COLO668 (cell line): ENCODE results near the gene SPAAR.
"Not testable (repeated sequence)": the region's sequence is repeated elsewhere in the genome, so short reads cannot be mapped to it uniquely, and the experiment has no call there.

Experiments used
- DNase-seq: peaks from one replicate; lab custom pipeline; 2025; ENCODE audit not compliant: unreplicated experiment; lab: John Stamatoyannopoulos, UW

Gene SPAAR, protein sequence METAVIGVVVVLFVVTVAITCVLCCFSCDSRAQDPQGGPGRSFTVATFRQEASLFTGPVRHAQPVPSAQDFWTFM

DNA sequence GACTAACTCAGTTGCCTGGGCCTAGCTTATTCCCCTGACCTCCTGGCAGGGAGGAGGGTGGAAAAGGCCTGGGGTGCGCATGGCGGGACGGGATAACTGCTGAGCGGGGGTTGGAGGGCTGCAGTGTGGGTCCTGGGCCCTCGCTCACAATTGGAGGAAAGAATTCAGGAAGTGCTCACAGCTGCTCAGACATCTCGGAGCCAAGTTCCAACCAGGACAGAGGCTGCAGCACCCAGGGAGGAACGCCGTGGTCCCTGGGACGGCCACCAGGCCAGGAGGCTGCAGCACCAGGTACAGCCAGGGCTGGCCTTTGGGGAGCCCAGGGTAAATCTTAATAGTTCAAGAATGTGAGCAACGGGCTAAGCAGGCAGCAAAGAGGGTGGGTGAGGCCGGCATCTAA lies at the start of gene SPAAR:
Gene SPAAR (plus strand): TSS at position 217 of the 400 bp plus-strand sequence. CDS start 974 bp downstream, outside the sequence.
- DNase-seq, result no peak

DNA sequence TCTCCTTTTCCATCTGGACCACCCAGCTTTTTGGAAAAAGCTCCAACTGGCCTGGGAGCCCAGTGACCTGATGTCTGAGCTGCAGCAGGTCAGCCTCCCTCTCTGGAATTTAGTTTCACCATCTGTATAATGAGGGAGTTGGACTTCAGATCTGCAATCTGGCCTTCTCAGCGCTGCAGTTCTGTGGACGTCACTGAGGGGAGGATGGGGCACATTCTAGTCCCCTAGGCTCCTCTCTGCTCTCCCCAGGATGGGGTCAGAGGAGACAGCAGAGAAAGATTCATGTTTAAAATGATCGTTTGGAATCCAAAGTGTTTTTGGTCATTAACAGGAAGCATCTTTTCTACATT lies 49.3 kb upstream of the SPAAR start:
- DNase-seq, result no peak

DNA sequence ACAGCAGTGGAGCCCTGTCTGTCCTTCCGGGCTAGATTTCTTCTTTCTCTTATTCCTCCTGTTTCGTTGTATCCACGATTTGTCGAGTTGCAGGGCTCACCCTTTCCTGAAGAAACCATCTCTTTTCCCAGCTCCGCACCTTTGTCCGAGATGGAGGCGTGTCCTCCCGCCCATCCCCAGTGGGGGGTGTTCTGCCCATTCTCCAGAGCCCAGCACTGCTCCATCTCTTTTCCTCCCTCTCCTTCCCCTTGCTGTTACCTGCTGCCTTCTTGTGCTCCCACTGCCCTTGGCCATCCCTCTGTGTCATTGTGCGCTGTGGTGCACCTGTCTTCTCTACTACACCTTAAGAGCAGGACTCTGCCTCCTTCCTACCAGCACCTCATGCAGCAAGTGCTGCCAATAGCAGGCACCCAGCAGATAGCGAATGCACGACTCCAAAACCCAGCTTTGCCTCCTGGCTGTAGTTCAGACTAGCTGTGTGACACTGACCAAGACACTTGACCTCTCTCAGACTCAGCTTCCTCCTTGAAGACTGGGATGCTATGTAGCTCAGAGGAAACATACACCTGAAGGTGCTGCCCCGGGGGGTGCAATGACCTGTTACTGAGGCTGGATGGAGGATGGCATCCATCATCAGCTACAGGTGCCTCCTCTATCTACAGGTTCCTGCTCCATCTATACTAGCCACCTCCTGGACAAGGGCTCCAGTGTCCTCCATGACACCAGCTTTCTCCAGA lies 48.0 kb upstream of the SPAAR start:
- DNase-seq, result no peak

DNA sequence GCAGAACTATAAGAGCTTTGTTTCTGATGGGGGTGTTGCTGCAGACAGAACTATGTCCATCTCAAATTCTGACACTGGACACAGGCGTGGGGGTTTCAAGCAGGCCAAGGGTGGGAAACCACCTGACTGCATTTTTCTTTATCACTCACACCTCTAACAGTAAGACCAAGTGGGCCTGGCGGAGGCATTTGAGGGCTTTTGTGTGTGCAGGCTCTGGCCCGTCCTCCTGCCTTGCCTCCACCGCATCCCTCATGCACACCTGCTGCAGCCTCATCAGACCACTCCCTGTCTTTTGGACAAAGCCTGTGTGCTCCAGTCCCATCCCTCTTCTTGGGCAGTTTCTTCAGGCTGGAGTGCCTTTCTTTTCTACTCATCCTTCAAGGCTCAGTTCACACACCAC lies 47.0 kb upstream of the SPAAR start:
- no peak for DNase-seq

DNA sequence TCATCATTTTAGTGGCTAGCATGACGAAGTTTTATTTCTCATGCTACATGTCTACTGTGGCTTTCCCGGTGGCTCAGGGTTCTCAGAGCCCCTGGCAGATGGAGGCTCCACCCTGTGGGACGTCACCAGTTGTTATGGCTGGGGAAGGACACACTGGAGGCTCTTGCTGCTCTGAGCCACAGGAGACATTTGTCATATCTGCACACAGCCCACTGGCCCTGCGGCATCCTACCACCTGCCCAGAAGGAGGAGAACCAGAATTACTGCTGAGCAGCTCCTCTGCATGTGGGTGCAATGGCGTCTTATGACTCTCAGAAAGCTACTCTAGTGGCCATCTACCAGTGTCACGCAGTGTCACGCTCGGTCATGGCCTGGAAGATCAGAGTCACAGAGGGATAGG lies 45.7 kb upstream of the SPAAR start:
- no peak for DNase-seq

DNA sequence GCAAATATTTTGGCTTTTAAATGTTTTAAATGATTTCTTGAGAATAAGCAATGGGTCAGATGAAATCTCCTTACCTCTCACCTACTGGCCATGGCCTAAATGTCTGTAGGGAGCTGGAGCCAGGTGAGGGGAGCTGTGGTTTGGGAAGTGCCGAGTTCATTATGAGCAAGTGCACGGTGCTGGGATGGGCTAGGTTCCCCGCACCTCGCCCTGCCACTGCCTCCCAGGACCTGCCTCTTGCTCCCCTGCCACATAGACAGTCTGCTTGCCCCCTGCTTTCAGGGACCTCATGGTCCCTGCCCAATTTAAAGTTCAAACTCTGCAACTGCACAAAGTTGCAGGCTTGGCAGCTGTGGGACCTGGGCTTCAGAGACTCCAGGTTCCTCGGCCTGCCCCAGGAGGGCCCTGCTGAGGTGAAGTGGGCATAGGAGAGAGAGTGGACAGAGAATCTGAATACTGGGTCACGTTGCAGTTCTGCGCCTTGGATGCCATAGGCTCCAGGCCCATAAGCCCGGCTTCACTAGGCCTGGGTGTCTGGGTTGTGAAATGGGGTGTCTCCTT lies 44.5 kb upstream of the SPAAR start:
- no peak for DNase-seq

DNA sequence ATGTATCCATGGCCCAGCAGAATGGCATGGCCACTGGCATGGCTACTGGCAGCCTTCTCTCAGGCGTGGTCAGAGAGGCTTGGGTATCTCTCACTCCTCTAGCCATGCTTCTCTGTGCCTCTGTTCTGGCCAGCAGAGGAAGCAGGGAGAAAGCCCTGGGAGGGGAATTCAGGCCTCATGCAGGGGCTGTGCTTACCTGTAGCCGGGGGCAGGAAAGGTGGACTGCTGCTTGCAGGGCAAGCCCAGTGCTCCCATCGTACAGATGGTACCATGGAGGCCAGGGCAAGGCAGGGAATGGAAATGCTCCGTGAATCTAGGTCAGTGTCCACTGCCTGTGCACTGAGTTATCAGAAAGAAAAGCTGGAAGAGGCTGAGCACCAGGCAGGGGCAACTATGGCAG lies 41.8 kb upstream of the SPAAR start:
- no peak for DNase-seq

DNA sequence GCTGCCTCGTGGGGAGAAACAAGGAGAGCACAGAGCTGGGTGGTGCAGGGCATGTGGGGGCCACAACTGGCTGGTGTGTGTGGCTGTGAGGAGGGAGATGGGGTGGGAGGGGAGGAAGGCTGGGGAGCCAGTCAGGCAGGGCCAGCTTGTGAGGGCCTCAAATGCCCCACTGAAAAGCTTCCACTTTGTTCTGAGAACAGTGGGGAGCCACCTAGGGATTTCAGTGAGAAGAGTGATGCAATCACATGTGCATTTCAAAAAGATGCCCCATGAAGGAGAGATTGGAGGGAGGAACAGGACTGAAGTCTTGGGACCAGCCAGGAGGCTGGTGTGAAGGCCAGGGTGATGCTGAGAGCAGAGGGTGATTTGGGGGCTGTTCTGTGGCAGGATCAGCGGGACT lies 40.4 kb upstream of the SPAAR start:
- no peak for DNase-seq

DNA sequence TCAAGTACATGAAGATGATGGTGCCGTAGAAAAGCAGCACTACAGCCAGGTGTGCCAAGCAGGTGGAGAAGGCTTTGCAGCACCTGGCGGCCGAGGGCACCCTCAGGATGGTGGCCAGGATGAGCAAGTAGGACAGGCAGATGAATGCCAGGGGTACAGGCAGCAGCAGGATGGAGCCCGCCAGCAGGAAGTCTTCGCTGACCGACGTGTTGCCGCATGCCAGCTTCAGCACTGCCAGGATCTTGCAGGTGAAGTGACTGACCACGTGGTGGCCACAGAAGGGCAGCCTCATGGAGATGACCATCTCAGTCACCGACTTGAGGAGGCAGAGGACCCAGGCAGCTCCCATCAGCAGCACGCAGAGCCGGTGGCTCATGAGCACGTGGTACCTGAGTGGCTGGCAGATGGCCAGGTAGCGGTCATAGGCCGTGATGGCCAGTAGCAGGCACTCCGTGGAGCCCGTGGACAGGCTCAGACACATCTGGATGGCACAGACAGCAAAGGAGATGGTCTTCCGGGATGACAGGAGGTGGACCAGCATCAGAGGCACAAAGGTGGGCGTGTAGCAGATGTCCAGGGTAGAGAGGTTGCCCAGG lies 39.6 kb upstream of the SPAAR start:
- DNase-seq, result no peak

DNA sequence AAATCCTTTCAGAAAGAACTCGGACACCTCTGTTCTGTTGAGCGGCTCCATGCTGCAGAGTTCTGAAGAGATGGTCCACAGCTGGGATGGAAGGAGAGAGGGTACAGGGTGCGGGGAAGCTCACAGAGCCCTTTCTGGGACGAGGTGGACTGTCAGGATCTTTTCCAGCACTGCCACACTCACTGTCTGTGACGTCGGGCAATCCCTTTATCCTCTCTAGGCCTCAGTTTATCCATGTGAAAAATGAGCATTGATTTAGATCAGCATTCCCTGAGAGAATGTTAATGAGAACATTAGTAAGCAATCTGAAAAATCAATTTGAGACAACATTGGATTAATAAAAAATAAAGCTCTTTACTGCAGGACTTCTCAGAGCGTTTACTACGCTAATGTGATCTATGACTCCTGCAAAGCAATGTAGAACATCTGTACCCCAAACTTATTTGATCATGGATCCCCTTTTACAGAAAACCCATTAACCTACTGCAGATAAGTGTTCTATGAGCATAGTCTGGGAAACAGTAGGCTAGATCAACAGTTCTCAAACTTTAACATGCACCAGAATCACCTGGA lies 38.9 kb upstream of the SPAAR start, which contains the start of gene OR13J1:
Gene OR13J1 (minus strand): TSS at position 51 of the 573 bp plus-strand sequence. CDS start 0 bp downstream, at position 51.
- DNase-seq, result no peak

DNA sequence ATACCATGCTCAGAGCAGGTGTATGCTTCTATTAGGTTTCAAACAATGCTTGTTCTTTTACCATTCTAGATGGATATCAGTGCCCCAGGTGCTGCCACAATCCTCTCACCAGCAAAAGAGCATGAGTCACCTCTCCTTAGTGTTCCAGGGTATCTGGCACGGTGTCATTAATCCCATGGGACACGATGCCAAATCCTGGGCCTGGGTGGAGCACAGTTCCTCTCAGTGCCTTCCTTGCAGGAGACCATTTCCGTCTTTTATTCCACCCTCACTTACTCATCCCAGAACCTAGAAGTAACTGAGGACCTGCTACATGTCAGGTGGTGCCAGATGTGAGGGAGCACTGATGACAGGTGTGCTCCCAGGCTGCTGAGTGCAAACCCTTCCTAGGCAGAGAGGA lies 37.7 kb upstream of the SPAAR start:
- no peak for DNase-seq

DNA sequence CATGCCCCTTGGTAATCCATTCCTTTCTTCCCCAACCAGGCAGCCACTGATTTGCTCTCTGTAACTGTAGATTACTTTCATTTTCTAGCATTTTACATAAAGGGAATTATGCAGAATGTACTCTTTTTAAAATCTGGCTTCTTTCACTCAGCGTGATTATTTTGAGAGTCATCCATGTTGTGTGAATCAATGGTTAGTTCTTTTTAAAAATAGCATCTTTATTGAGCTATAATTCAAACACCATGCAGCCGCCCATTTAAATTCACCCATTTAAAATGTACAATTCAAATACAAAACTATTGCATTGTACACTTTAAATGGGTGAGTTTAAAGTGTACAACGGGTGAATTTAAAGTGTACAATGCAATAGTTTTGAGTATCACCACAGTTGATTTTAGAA lies 36.8 kb upstream of the SPAAR start:
- DNase-seq, result no peak

DNA sequence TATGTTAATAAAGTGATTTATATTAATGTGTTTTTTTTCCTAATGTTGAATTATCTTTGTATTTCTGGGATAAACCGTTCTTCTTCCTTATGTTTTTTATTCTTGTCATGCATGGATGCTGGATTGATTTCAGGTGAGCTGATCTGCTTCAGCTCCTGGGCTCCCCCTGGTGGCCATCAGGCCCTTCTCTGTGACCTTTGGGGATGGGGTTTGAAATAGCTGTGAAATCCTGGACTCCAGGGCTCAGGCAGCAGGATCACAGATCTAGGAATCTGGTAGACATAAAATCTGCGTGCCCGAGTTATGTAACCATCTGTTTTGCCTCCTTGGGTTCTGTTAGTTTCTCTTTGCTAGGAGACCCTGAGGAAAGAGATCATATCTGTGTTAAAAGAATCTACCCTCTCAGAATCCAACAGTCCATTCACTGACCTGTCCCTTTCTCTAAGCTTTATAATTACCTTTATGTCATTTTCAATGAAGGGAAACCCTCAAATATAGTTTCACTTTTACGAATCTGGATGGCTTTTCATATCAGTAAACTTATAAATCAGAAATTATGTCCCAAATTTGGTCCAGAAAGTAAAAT lies 26.9 kb upstream of the SPAAR start:
- peak; percentile 80 for DNase-seq

DNA sequence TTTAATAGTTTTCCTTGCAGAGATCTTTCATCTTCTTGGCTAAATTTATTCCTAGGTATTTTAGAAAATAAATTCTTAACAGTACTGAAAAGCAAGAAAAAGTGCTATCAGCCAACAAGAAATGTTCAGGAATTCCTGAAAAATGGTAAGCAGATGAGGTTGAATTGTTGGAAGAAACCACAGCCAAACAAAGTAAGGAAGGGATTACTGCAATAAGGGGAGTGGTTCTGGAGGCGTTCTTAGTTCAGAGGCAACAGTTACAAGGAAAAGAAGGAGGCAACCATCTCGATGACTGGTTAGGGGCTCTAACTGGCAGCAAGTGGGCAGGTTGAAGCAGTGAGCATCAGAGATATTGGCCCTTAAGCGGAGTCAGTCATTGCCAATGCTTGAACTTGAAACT lies 26.3 kb upstream of the SPAAR start:
- no peak for DNase-seq

DNA sequence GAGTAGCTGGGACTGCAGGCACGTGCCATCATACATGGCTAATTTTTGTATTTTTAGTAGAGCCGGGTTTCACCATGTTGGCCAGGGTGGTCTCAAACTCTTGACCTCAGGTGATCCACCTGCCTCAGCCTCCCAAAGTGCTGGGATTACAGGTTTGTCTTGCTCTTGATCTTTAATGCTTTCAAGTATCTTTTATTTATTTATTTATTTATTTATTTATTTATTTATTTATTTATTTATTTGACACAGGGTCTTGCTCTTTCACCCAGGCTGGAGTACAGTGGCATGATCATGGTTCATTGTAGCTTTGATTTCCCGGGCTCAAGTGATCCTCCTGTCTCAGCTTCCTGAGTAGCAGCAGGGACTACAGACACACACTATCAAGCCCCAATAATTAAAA lies 24.4 kb upstream of the SPAAR start:
- DNase-seq, result not testable (repeated sequence)

DNA sequence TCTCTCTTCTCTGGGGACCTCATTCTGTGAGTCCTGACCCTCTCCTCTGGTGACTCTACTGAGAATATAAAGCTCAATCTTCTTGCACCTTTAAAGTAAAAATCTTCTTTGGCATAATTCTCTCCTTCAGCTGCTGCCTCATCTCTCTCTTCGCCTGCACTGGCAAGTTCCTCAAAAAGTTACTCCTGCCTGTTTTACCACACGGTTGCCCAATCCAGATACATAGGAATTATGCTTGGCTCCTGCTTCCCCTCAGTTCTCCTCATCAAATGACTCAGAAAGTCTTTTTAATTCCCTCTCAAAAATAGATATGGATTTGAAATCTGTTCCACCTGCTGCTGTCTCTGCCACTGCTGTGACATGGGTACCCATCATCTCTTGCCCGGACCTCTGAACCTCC lies 17.6 kb upstream of the SPAAR start:
- no peak for DNase-seq

DNA sequence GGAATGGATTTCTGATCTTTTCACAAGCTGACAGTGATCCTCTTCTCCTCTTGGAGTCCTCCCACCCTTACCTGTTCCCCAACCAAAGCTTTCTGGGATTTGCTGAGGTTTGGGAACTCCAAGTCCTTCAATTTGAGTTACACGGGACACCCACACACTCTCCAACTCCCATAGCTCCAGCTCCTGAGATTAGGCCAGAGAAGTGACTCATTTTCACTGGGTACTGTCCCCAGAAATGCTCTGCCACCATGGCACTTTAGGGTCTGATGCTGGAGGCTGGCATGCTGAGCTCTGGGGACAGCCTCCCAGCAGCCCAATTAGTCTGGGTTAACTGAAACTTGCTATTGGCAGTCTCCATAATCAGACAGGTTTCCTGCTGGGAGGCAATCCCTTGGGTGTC lies 17.2 kb upstream of the SPAAR start:
- DNase-seq, result no peak

DNA sequence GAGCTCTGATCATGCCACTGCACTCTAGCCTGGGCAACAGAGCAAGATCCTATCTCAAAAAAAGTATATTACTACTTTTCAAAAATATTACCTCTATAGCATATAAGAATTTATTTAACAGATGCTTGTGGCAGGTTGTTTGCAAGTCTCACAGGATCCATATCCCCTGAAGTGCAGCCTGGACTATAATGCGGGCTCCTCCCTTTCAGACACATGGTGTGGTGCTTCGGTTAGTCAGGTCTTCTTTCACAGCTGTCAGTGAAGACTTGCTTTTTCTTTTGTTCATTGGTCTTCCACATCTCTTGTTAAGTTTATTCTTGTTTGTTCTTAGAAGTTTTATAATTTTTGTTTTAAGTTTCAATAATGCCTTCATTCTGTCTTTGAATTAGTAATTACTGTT lies 12.7 kb upstream of the SPAAR start:
- DNase-seq, result no peak

DNA sequence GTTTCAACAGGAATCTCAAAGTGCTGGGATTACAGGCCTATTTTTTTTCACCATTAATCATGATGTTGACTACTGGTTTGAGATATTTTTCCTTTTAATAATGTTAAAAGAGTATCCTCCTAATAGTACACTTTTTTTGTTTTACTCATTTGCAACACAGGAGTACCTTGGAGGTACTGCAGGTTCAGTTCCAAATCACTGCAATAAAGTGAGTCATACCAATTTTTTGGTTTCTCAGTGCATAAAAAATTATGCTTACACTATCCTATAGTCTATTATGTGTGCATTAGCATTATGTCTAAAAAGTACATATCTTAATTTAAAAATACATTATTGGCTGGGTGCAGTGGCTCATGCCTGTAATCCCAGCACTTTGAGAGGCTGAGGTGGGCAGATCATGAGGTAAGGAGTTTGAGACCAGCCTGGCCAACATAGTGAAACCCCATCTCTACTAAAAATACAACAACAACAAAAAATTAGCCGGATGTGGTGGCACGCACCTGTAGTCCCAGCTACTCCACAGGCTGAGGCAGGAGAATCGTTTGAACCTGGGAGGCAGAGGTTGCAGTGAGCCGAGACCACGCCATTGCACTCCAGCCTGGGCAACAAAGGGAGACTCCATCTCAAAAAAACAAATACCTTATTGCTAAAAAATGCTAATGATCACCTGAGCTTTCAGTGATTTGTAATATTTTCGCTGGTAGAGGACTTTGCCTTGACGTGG lies 11.8 kb upstream of the SPAAR start:
- not testable (repeated sequence) for DNase-seq

DNA sequence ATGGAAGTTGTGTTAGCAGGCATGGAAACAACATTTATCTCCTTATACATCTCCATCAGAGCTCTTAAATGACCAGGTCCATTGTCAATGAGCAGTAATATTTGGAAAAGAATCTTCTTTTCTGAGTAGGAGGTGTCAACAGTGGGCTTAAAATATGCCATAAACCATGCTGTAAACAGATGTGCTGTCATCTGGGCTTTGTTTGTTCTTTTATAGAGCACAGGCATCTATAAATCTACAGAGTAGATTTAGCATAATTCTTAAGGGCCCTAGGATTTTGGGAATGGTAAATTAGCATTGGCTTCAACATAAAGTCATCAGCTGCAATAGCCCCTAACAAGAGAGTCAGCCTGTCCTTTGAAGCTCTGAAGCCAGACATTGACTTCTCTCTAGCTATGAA lies 11.0 kb upstream of the SPAAR start:
- no peak for DNase-seq

DNA sequence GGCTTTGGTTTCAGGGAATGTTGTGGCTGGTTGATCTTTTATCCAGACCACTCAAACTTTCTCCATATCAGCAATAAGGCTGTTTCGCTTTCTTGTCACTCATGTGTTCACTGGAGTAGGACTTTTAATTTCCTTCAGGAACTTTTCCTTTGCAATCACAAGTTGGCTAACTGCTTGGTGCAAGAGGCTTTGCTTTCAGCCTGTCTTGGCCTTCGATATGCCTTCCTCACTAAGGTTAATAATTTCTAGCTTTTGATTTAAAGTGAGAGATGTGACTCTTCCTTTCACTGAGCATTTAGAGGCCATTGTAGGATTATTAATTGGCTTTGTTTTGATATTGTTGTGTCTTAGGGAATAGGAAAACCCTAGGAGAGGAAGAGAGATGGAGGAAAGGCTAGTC lies 10.3 kb upstream of the SPAAR start:
- DNase-seq, result no peak
